ENCODE results near the gene ARHGAP42. TPM values are rescaled to one million over a fixed set of nuclear protein-coding genes. Genes with fewer than 3 reads are reported as not detected.

The ARHGAP42 gene
- total RNA-seq, 4 donors from 2014 or later = 28.5 to 52.2 (median 40.4) TPM

- Histone ChIP-seq H3K36me3 (peaks cover 0 to 86% (median 0%) of the 10 kb centered on the region in 3 donors), H3K4me1 (peaks cover 0 to 8% (median 0%) of the 10 kb centered on the region in 4 donors), H3K27ac (no peak overlapping the region), H3K9me3 (peaks cover 0 to 4% (median 0%) of the 10 kb centered on the region in 4 donors), H3K4me3 (no peak overlapping the region), H3K27me3 (no peaks in the 10 kb centered on the region)
- WGBS, 2 donors = 34 to 40% methylated on average over 1 of the region's 1 CpG
- TF ChIP-seq EP300 (IDR thresholded peaks at IDR 0.05) (no peak), POLR2A (IDR thresholded peaks at IDR 0.05) (no peak), CTCF (IDR thresholded peaks at IDR 0.05) (no peak)
- no peak for DNase-seq (ENCODE audit: low spot score in 2 of 2)
Observed at GRCh38 chr11:100963375-100963774, 276.3 kb downstream of the ARHGAP42 start.

GRCh38 chr11:100964435-100964834, 277.3 kb downstream of the ARHGAP42 start:
- no peak for DNase-seq (ENCODE audit: low spot score in 2 of 2)
- H3K36me3 ChIP-seq = peaks cover 0 to 96% (median 0%) of the 10 kb centered on the region in 3 donors
- H3K4me1 ChIP-seq = peaks cover 0 to 4% (median 0%) of the 10 kb centered on the region in 4 donors
- no peak overlapping the region for H3K27ac ChIP-seq
- 70 to 72% methylated on average over 3 of the region's 3 CpGs for WGBS, 2 donors
- H3K4me3 ChIP-seq = no peak overlapping the region
- peaks cover 0 to 15% (median 2%) of the 10 kb centered on the region in 4 donors for H3K9me3 ChIP-seq
- no peaks in the 10 kb centered on the region for H3K27me3 ChIP-seq
- no peak for TF ChIP-seq CTCF (IDR thresholded peaks at IDR 0.05)
- TF ChIP-seq EP300 (IDR thresholded peaks at IDR 0.05) = no peak
- TF ChIP-seq POLR2A (IDR thresholded peaks at IDR 0.05) = no peak

- no peaks in the 10 kb centered on the region for H3K27me3 ChIP-seq
- H3K27ac ChIP-seq = no peak overlapping the region
- 88 to 93% methylated on average over 1 of the region's 1 CpG for WGBS, 2 donors
- H3K4me1 ChIP-seq = peaks cover 0 to 8% (median 0%) of the 10 kb centered on the region in 4 donors
- DNase-seq (ENCODE audit: low spot score in 2 of 2) = no peak
- H3K9me3 ChIP-seq = peaks cover 0 to 20% (median 2%) of the 10 kb centered on the region in 4 donors
- TF ChIP-seq EP300 (IDR thresholded peaks at IDR 0.05) (no peak), POLR2A (IDR thresholded peaks at IDR 0.05) (no peak), CTCF (IDR thresholded peaks at IDR 0.05) (no peak)
- peaks cover 0 to 97% (median 0%) of the 10 kb centered on the region in 3 donors for H3K36me3 ChIP-seq
- no peak overlapping the region for H3K4me3 ChIP-seq
Observed at GRCh38 chr11:100965346-100965745, 278.3 kb downstream of the ARHGAP42 start.

- peaks cover 0 to 12% (median 0%) of the 10 kb centered on the region in 4 donors for H3K4me1 ChIP-seq
- no peaks in the 10 kb centered on the region for H3K27me3 ChIP-seq
- H3K36me3 ChIP-seq = peaks cover 0 to 91% (median 0%) of the 10 kb centered on the region in 3 donors
- TF ChIP-seq POLR2A (IDR thresholded peaks at IDR 0.05) (no peak), CTCF (IDR thresholded peaks at IDR 0.05) (no peak), EP300 (IDR thresholded peaks at IDR 0.05) (no peak)
- no peak for DNase-seq (ENCODE audit: low spot score in 2 of 2)
- H3K27ac ChIP-seq = no peak overlapping the region
- peaks cover 0 to 20% (median 2%) of the 10 kb centered on the region in 4 donors for H3K9me3 ChIP-seq
- H3K4me3 ChIP-seq = no peak overlapping the region
Observed at GRCh38 chr11:100966366-100966765, 279.3 kb downstream of the ARHGAP42 start.

DNA sequence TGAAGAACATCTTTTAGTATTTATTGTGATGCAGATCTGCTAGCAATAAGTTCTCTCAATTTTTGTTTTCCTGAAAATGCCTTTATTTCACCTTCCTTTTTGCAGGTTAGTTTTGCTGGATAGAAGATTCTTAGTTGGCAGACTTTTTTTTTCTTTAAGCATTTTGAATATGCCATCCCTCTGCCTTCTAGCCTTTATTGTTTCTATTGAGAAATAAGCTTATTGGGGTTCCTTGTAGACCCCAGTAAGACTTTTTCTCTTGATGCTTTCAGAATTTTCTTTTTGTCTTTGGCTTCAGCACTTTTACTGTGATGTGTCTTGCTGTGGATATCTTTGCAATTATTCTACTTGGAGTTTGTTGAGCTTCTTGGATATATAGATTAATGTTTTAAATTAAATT, 281.9 kb downstream of the ARHGAP42 start:
- no peak overlapping the region for H3K4me3 ChIP-seq
- no peaks in the 10 kb centered on the region for H3K27me3 ChIP-seq
- DNase-seq (ENCODE audit: low spot score in 2 of 2) = no peak
- H3K27ac ChIP-seq = no peak overlapping the region
- peaks cover 0 to 9% (median 0%) of the 10 kb centered on the region in 4 donors for H3K4me1 ChIP-seq
- H3K9me3 ChIP-seq = peaks cover 0 to 20% (median 2%) of the 10 kb centered on the region in 4 donors
- no peak for TF ChIP-seq CTCF (IDR thresholded peaks at IDR 0.05)
- no peak for TF ChIP-seq EP300 (IDR thresholded peaks at IDR 0.05)
- no peak for TF ChIP-seq POLR2A (IDR thresholded peaks at IDR 0.05)
- H3K36me3 ChIP-seq = peaks cover 0 to 71% (median 0%) of the 10 kb centered on the region in 3 donors
